Activated CD4-positive, alpha-beta memory T cell treated with anti-CD3 and anti-CD28 coated beads for 36 hours (primary cell): ENCODE data around the gene MTRR. TPM values are rescaled to one million over a fixed set of nuclear protein-coding genes. Genes with fewer than 3 reads are reported as not detected.

Source experiments
- CTCF ChIA-PET: fragments of 350-600 bp; sonication (Branson Sonifier 250); formaldehyde crosslinking; loops from one replicate; lab custom pipeline; 2021; ENCODE audit warnings: antibody characterized with exemption, inconsistent platforms; lab: Charles Lee
- POLR2A ChIA-PET: fragments of 350-600 bp; sonication (Branson Sonifier 250); formaldehyde crosslinking; loops from one replicate; lab custom pipeline; 2021; ENCODE audit warnings: antibody characterized with exemption; lab: Charles Lee
- DNase-seq: peaks from one replicate; pipeline ENCODE4 v3.0.0-alpha.2; 2020
- H3K27ac Mint-ChIP-seq: one replicate; pipeline ENCODE4 v1.8.0; 2021; ENCODE audit warnings: mixed read lengths
- H3K27me3 Mint-ChIP-seq: one replicate; pipeline ENCODE4 v1.8.0; 2021; ENCODE audit warnings: mixed read lengths
- H3K36me3 Mint-ChIP-seq: one replicate; pipeline ENCODE4 v1.8.0; 2021; ENCODE audit warnings: mixed read lengths
- H3K4me1 Mint-ChIP-seq: one replicate; pipeline ENCODE4 v1.8.0; 2021; ENCODE audit warnings: low read depth, mixed read lengths
- H3K4me3 Mint-ChIP-seq: one replicate; pipeline ENCODE4 v1.8.0; 2021; ENCODE audit warnings: mild to moderate bottlenecking, mixed read lengths
- H3K9me3 Mint-ChIP-seq: one replicate; pipeline ENCODE4 v1.8.0; 2021; ENCODE audit warnings: mixed read lengths
- intact Hi-C: fragments of 100-400 bp; cut with micrococcal nuclease; formaldehyde crosslinking; loops from one replicate; pipeline ENCODE4 v1.15.1; 2023
- total RNA-seq, 2 experiments: library from RNA; stranded (reverse); gene quantifications; one replicate each; pipeline ENCODE4 v1.2.3, GENCODE V29; 2021

The MTRR gene
- total RNA-seq, result 10 to 100 TPM; 45.2 to 47.1 TPM

DNA sequence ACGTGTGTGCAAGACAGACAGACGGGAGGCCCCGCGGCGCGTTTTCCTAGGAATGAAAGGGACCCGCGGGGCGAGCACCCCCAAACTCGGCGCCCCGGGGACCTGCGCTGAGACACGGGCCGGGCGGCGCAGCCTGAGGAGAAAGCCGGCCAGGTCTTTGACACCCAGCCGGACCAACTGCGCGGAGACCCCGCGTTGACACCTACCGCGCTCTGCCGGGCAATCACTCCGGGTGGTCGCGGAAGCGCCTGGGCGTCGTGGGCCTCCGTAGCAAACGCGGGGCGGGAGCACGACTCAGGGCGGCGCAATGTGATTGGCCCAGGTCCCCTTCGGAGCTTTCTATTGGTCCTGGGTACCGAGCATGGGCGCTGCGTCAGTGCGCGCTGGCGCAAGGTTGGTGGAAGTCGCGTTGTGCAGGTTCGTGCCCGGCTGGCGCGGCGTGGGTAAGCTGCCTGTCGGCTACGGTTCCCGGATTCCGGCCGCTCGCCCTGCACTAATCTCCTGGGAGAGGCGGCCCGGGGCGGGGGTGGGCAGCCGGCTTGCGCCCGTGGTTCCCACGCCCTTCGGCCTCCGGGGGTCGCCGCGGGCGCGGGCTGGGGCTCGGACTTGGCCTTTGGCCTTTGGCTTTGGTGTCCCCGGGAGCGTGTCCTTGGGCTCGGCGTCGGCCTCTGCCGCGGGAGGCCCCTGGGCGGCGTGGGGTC is at the start of gene MTRR, which contains the start of gene FASTKD3:
MTRR (plus strand) TSS at position 376 of the 701 bp plus-strand sequence. CDS start 1,647 bp downstream, outside the sequence.
FASTKD3 (minus strand) TSS at position 259 of the 701 bp plus-strand sequence. CDS start 948 bp downstream, outside the sequence.
- no peaks in the 10 kb centered on the region for H3K27me3 Mint-ChIP-seq
- peaks cover 72% of the 10 kb centered on the region for H3K4me1 Mint-ChIP-seq
- no peaks in the 10 kb centered on the region for H3K9me3 Mint-ChIP-seq
- ChIA-PET POLR2A (interaction anchor here (0.7 to 2.8 kb wide), 6 partner anchors 9 to 1139 kb away, joined by 3 to 12 read pairs (median 4); no protein-coding TSS in a partner anchor), CTCF (interaction anchor here (0.8 to 3.0 kb wide), 6 partner anchors 9 to 1039 kb away, joined by 3 to 21 read pairs (median 4); no protein-coding TSS in a partner anchor)
- H3K36me3 Mint-ChIP-seq, result peaks cover 29% of the 10 kb centered on the region
- peak; percentile 93 for DNase-seq
- intact Hi-C loops, result loop anchor here (1.0 to 5.0 kb wide), 5 partner anchors 9 to 1236 kb away; partner anchors contain the start of genes NSUN2, SRD5A1 and TENT4A
- H3K27ac Mint-ChIP-seq, result peak within 1 kb of the TSS; percentile 80
- H3K4me3 Mint-ChIP-seq, result peak within 1 kb of the TSS; percentile 94

DNA sequence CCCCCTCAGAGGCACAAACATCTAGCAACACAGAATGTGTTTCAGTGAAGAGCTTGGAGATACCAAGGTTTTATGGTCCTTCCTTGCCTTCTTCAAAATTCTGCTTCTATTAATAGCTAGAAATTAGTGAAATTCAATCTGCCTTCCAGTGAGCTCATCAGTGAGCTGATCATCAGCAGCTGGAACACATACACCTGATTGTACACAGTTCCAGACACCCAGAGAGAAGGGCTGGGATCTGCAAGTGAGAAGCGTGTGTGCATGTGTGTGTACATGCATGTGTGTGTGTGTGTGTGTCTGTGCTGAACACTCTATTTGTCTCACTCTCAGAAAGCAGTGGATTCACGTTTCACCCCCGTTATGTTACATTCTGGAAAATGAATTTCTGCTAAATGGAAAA is 46.5 kb upstream of the MTRR start:
- ChIA-PET POLR2A (no interaction called here), CTCF (no interaction called here)
- no peak overlapping the region for H3K27ac Mint-ChIP-seq
- H3K4me1 Mint-ChIP-seq, result no peaks in the 10 kb centered on the region
- H3K9me3 Mint-ChIP-seq, result no peaks in the 10 kb centered on the region
- intact Hi-C loops, result no loop called here
- no peak for DNase-seq
- no peaks in the 10 kb centered on the region for H3K36me3 Mint-ChIP-seq
- peaks cover 17% of the 10 kb centered on the region for H3K27me3 Mint-ChIP-seq
- no peak overlapping the region for H3K4me3 Mint-ChIP-seq

DNA sequence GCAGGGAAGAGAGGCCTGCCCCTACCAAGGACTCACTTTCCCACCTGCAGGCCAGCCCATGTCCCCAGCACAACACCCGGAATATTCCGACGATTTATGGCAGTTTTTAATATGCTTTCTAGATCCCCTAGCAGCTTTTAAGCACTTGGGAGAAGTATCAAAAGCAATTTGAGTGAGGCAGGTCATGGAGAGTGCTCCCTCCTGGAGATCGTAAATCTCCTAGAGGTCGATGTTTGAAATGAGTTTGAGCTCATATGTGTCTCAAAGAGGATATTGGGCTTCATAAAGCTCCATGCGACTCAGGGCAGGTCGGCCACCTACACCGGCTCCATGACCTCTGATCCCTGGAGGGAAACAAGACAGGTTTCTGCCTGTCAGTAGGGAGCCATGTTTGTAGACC is 45.4 kb upstream of the MTRR start:
- DNase-seq, result no peak
- H3K27ac Mint-ChIP-seq, result no peak overlapping the region
- POLR2A ChIA-PET, result no interaction called here

DNA sequence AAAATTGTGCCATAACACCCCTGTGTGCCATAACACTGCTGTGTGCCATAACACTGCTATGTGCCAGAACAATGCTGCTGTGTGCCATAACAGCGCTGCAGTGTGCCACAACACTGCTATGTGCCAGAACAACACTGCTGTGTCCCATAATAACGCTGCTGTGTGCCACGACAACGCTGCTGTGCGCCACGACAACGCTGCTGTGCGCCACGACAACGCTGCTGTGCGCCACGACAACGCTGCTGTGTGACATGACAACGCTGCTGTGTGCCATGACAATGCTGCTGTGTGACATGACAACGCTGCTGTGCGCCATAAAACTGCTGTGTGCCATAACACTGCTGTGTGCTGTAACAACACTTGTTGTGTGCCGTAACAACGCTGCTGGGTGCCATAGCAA is 44.0 kb upstream of the MTRR start:
- intact Hi-C loops, result no loop called here
- Mint-ChIP-seq H3K4me3 (no peak overlapping the region), H3K9me3 (no peaks in the 10 kb centered on the region), H3K36me3 (no peaks in the 10 kb centered on the region), H3K4me1 (no peaks in the 10 kb centered on the region), H3K27ac (no peak overlapping the region), H3K27me3 (peaks cover 17% of the 10 kb centered on the region)
- no peak for DNase-seq
- ChIA-PET CTCF (no interaction called here), POLR2A (no interaction called here)

More for the DNA sequence above, 45.4 kb upstream of the MTRR start:
- no peaks in the 10 kb centered on the region for H3K4me1 Mint-ChIP-seq
- no peaks in the 10 kb centered on the region for H3K9me3 Mint-ChIP-seq
- H3K27me3 Mint-ChIP-seq, result peaks cover 17% of the 10 kb centered on the region
- CTCF ChIA-PET, result no interaction called here
- no peak overlapping the region for H3K4me3 Mint-ChIP-seq
- no peaks in the 10 kb centered on the region for H3K36me3 Mint-ChIP-seq
- intact Hi-C loops, result no loop called here

DNA sequence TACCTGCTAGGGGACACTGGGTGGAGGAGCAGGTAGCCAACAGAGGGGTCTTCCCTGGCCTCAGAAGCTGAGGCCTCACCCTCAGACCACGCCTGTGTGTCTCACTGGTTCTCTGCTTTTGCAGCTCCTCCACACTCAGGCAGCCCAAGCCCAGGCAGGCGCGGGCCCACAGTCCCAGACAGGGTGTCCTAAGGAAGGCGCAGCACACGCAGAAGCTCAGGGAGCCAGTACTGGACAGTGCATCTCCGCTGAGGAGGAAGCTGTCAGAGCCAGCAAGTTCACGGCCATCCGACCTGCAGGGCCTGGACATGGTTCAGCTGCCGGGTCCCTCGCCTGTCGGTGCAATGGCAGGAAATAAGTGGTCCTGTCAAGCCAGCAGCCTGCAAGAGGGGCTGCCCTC is 43.3 kb upstream of the MTRR start:
- ChIA-PET CTCF (no interaction called here), POLR2A (no interaction called here)
- no peak overlapping the region for H3K4me3 Mint-ChIP-seq
- H3K4me1 Mint-ChIP-seq, result no peaks in the 10 kb centered on the region
- no peaks in the 10 kb centered on the region for H3K36me3 Mint-ChIP-seq
- no peak for DNase-seq
- H3K9me3 Mint-ChIP-seq, result no peaks in the 10 kb centered on the region
- peaks cover 17% of the 10 kb centered on the region for H3K27me3 Mint-ChIP-seq
- intact Hi-C loops, result no loop called here
- no peak overlapping the region for H3K27ac Mint-ChIP-seq

DNA sequence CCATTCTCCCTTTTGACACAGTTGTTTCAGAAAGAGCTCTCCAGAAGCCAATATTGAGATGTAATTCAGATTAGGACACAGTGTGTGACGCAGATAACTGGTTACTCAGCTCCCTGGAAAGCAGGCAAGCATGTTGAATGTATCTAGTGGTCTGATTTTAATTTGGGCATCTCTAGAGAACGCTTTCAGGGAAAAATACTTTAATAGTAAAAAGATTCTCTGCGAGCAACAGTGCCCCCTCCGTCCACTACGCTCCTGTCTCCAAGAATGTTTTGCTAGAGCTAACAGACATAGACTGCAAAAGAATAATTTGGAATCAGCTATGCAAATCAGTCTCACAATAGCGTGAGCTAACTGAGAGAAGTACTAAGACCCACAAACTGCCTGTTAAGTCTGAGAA is 41.3 kb upstream of the MTRR start:
- Mint-ChIP-seq H3K27me3 (peaks cover 11% of the 10 kb centered on the region), H3K4me3 (no peak overlapping the region), H3K9me3 (no peaks in the 10 kb centered on the region), H3K27ac (no peak overlapping the region), H3K36me3 (no peaks in the 10 kb centered on the region), H3K4me1 (no peaks in the 10 kb centered on the region)
- POLR2A ChIA-PET, result no interaction called here
- intact Hi-C loops, result no loop called here
- no peak for DNase-seq
- CTCF ChIA-PET, result interaction anchor here (1.6 kb wide), 1 partner anchor 11 kb away, joined by 6 read pairs; no protein-coding TSS in a partner anchor

DNA sequence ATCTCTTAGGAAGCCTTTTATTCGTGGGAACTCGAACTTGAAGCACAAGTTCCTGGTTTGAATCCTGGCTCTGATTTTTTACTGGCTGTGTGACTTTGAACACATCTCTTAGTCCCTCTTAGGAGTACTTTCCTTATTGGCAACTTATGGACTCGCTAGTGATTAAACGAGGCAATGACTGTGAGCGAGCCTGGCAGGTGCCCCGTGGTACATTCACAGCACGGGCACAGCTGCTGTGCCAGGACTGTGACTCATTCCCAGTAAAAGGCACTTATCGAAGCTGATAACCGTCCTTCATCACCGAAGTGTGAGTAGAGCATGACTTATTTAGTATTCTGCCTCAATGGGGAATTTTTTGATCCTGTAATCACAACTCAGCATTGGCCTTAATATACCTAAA is 40.7 kb upstream of the MTRR start:
- no peak for DNase-seq
- no peaks in the 10 kb centered on the region for H3K36me3 Mint-ChIP-seq
- H3K4me1 Mint-ChIP-seq, result no peaks in the 10 kb centered on the region
- H3K9me3 Mint-ChIP-seq, result no peaks in the 10 kb centered on the region
- CTCF ChIA-PET, result interaction anchor here (1.6 kb wide), 1 partner anchor 12 kb away, joined by 6 read pairs; no protein-coding TSS in a partner anchor
- no peak overlapping the region for H3K27ac Mint-ChIP-seq
- intact Hi-C loops, result no loop called here
- no peak overlapping the region for H3K4me3 Mint-ChIP-seq
- peaks cover 9% of the 10 kb centered on the region for H3K27me3 Mint-ChIP-seq
- POLR2A ChIA-PET, result no interaction called here

DNA sequence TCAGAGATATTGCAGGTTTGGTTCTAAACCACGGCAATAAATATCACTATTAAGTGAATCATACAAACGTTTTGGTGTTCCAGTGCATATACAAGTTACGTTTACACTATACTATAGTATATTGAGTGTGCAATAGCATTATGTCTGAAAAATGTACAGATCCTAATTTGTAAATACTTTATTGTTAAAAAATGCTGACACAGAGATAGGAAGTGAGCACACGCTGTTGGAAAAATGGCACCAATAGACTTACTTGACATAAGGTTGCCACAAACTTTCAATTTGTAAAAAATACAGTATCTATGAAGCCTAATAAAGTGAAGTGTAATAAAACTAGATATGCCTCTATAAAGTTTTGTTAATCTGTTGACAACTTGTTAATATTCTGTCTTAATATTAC is 34.0 kb upstream of the MTRR start:
- no peak for DNase-seq
- no peak overlapping the region for H3K27ac Mint-ChIP-seq
- H3K4me1 Mint-ChIP-seq, result no peaks in the 10 kb centered on the region
- no peak overlapping the region for H3K4me3 Mint-ChIP-seq
- H3K27me3 Mint-ChIP-seq, result peaks cover 14% of the 10 kb centered on the region
- no peaks in the 10 kb centered on the region for H3K9me3 Mint-ChIP-seq
- no peaks in the 10 kb centered on the region for H3K36me3 Mint-ChIP-seq
- intact Hi-C loops, result no loop called here
- ChIA-PET CTCF (interaction anchor here (2.0 kb wide), 1 partner anchor 19 kb away, joined by 7 read pairs; no protein-coding TSS in a partner anchor), POLR2A (no interaction called here)

DNA sequence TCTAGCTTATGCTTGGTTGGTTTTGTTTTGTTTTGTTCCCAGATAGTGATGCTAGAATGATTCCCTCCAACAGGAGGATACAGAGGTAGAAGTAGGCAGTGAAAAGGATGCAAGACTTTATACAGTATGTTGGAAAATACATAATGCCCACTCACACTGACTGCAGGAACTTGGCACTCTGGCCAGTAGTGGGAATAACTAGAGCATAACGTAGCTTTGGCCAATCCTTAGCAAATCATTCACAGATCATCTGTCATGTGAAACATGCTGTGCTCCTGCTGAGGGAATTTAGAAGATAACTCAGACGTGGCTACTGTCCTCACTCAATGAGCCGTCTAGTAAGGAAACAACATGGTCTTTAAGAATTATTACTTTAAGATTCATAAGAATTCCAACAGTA is 31.5 kb upstream of the MTRR start:
- Mint-ChIP-seq H3K27me3 (peaks cover 18% of the 10 kb centered on the region), H3K4me3 (no peak overlapping the region), H3K36me3 (no peaks in the 10 kb centered on the region), H3K4me1 (no peaks in the 10 kb centered on the region), H3K9me3 (no peaks in the 10 kb centered on the region), H3K27ac (no peak overlapping the region)
- POLR2A ChIA-PET, result no interaction called here
- intact Hi-C loops, result no loop called here
- no peak for DNase-seq
- CTCF ChIA-PET, result no interaction called here

DNA sequence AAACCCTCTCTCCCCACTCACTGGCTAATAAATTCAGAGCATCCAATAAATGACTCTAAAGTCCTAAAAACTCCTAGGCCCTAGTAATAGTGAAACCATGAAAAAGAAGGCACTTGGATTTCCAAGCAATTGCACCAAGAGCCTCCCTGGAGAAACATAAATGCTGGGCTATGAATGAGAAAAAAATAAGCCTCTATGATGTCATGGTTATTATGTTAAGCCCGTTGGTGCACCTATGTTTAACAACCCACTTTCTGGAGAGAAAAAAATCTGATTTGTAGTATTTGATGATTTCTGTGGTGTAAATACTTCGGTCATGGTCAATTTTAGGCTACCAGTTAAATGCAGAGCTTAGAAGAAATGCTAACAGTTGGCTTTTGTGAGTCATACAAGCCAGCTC is 26.4 kb upstream of the MTRR start:
- Mint-ChIP-seq H3K27ac (no peak overlapping the region), H3K27me3 (peaks cover 28% of the 10 kb centered on the region), H3K4me1 (no peaks in the 10 kb centered on the region), H3K4me3 (no peak overlapping the region), H3K9me3 (no peaks in the 10 kb centered on the region), H3K36me3 (no peaks in the 10 kb centered on the region)
- ChIA-PET POLR2A (no interaction called here), CTCF (no interaction called here)
- DNase-seq, result no peak
- intact Hi-C loops, result no loop called here

DNA sequence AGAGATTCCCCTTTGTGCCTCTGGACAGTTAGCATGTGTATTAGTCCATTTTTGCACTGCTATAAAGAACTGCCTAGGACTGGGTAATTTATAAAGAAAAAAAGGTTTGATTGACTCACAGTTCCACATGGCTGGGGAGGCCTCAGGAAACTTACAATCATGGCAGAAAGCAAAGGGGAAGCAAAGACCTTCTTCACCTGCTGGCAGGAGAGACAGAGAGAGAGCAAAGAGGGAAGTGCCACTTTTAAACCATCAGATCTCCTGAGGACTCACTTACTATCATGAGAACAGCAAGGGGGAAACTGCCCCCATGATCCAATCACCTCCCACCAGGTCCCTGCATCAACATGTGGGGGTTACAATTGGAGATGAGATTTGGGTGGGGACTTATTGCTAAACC is 24.0 kb upstream of the MTRR start:
- Mint-ChIP-seq H3K9me3 (no peaks in the 10 kb centered on the region), H3K36me3 (no peaks in the 10 kb centered on the region), H3K27me3 (peaks cover 35% of the 10 kb centered on the region), H3K27ac (no peak overlapping the region), H3K4me1 (peaks cover 3% of the 10 kb centered on the region), H3K4me3 (no peak overlapping the region)
- DNase-seq, result no peak
- ChIA-PET CTCF (no interaction called here), POLR2A (no interaction called here)
- intact Hi-C loops, result no loop called here

DNA sequence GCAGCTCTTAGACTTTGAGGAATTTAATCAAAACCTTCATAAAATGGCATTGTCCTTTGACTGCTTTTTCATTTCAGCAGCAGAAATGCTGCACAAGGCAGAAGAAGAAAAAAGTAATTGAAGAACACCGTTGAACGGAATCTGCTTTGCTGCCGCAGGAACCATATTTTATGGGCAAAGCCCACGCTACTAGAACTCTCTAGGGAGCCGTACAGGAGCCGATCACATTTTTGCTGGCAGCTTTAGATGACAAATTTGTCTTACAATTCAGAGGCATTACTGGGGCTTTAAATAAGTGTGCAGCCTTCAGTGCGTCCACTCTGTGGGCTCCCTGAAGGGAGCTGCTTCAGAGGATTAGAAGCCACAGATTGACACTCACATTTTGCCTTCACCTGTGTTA is 23.4 kb upstream of the MTRR start:
- intact Hi-C loops, result no loop called here
- Mint-ChIP-seq H3K4me3 (no peak overlapping the region), H3K9me3 (no peaks in the 10 kb centered on the region), H3K4me1 (peaks cover 3% of the 10 kb centered on the region), H3K27ac (no peak overlapping the region), H3K36me3 (no peaks in the 10 kb centered on the region), H3K27me3 (peaks cover 37% of the 10 kb centered on the region)
- ChIA-PET POLR2A (no interaction called here), CTCF (no interaction called here)
- DNase-seq, result no peak

DNA sequence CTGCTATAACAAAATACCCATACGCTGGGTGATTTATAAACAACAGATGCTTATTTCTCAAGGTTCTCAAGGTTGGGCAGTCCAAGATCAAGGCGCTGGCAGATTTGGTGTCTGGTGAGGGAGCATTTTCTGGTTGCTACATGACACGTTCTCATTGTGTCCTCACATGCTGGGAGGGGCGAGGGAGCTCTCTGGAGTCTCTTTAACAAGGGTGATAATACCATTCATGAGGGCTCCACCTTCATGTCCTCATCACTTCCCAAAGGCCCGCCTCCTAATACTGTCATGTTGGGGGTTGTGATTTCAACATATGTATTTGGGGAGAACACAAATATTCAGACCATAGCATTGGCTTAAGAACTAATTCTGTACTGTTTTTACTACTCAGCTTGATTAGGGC is 22.6 kb upstream of the MTRR start:
- Mint-ChIP-seq H3K36me3 (no peaks in the 10 kb centered on the region), H3K4me3 (no peak overlapping the region), H3K9me3 (no peaks in the 10 kb centered on the region), H3K27me3 (peaks cover 33% of the 10 kb centered on the region), H3K27ac (no peak overlapping the region), H3K4me1 (peaks cover 5% of the 10 kb centered on the region)
- CTCF ChIA-PET, result no interaction called here
- intact Hi-C loops, result no loop called here
- POLR2A ChIA-PET, result no interaction called here
- DNase-seq, result no peak
